ENCODE results near the gene ZSCAN16.
"Not testable (repeated sequence)": the region's sequence is repeated elsewhere in the genome, so short reads cannot be mapped to it uniquely, and the experiment has no call there.

Gene ZSCAN16

DNA sequence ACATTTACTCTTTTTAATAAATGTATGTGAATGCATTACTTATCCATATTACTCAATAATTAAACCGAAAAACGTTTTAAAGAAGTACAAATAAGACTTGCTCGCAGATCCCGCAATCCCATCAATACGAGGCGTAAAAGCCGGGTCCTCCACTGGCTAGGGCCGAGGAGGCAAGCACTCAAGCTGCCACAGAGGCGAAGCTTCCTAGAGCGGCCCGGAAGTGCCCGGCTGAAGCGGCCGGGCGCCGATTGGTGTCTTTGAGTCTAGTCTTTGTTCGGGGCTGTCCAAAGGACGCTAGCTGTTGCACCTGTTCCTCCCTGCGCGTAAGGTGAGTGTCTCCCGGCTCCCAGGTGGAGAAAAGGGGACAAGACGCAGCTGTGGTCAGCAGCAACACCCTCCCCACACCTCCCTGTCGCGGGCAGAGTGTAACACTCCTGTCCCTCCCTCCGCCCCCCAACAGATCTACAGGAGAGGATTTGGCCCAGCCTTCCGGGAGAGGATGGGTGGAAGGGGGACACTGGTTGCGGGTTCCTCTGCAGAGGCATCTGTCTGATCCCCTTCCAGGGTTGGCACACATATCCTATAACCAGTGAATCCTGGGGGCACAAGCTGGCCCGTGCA lies at the start of gene ZSCAN16:
Gene ZSCAN16, plus strand, starts transcription at position 260 of the 621 bp plus-strand sequence. CDS start 835 bp downstream, outside the sequence.
- peak; percentile 81 for DNase-seq (ENCODE audit: low spot score)

DNA sequence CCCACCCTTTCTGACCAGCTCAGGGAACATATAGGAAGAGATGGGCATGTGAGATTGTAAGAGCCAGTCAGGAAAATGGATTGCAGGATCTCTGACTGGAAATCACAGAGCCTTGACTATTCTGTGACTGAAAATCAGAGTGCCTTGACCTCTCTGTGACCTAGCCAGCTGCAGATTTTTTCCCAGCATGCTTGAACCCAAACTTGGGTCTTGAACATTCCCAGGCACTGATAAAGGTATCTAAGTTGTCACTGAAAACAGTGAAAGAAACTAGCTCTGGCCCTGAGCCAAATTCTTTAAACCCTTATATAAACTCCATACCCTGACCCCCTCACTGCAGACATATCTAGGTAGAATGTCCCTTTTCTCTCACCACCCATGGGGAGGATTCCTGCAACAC lies 46.4 kb upstream of the ZSCAN16 start:
- DNase-seq (ENCODE audit: low spot score), result no peak

DNA sequence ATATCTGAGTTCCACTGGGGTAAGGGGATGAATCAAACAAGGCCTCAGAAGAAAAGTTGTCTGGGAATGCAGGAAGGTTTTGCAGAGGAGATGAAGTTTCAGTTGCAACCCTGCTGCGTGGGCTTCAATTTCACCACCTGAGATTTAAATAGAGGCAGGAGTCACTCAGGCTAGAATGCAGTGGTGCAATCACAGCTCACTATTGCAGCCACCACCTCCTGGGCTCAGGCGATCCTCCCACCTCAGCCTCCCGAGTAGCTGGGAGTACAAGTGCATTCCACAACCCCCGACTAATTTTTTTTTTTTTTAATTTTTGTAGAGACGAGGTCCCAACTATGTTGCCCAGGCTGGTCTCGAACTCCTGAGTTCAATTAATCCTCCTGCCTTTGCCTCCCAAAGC lies 45.6 kb upstream of the ZSCAN16 start:
- DNase-seq (ENCODE audit: low spot score), result no peak

DNA sequence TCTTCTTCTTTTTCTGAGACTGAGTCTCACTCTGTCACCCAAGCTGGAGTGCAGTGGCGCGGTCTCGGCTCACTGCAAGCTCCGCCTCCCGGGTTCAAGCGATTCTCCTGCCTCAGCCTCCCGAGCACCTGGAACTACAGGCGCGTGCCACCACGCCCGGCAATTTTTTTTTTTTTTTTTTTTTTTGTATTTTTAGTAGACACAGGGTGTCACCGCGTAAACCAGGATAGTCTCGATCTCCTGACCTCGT lies 44.1 kb upstream of the ZSCAN16 start, which contains the start of gene ZNF165:
Gene ZNF165, plus strand, starts transcription at position 188 of the 250 bp plus-strand sequence. CDS start 4,913 bp downstream, outside the sequence.
- DNase-seq (ENCODE audit: low spot score), result not testable (repeated sequence)

DNA sequence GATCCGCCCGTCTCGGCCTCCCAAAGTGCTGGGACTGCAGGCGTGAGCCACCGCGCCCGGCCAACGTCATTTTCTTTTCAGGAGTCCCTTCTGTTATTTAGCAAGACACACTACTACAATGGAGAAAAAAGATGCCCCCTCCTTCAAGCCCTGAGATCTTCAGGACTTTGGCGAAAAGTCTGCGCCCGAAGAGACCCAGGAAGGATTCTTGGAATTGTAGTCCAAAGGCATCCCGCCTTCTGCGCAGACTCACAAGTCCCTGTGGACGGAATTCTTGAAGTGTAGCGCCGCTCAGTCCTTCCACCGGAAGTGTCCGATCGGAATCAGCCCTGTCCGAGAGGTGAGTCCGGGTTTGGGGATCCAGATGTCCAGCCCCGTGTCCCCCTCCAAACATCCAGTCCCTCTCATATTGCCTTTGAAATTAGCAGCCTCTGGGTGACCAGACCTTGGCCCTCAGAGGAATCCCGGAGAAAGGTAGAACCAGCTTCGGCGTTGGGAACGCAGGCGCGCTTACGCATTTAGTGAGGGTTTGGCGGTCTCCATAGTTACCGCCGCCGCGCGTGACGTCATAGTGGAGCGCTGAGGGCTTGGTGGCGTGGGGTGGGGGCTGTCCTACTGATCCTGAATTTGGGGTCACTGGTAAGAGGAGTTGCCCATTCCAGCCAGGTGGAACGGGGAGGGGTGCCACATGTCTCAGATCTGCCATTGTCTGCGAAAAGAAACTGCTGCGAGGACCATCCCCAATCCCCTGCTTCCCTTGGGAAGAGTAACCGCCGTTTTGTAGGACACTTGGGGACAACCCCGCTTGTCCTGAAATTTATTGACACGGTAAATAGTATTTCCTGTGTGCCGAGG lies 43.6 kb upstream of the ZSCAN16 start:
- DNase-seq (ENCODE audit: low spot score), result peak; percentile 90

DNA sequence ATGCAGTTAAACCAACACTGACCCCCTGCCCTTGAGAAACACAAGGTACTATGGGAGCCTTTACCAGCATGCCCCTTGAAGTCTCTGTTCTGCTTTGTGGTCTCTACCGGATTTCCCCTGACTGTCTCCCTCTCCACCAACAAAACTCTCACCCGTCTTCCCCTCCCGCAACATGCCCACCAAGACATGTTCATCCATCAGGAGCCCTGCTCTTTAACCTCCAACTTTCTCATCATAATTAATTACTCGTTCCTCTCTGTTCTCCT lies 43.0 kb upstream of the ZSCAN16 start:
- no peak for DNase-seq (ENCODE audit: low spot score)

DNA sequence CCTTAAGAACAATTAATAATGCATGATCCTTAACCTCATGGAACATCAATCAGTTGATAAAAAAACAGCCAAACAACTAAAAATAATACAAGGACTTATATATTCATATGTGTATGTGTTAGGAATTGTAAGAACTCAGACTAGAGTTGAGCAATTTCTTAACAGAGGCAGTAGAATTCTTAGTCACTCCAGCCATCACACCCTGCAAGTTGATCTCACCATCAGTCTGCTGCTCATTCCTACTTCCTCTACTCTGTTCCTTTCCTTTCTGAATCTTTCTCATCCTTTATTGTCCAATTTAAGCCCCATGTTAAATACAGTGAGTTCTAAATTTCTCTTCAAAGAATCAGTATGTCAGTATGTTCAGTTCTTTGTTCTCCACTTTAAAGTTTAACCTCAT lies 41.5 kb upstream of the ZSCAN16 start:
- DNase-seq (ENCODE audit: low spot score), result no peak

DNA sequence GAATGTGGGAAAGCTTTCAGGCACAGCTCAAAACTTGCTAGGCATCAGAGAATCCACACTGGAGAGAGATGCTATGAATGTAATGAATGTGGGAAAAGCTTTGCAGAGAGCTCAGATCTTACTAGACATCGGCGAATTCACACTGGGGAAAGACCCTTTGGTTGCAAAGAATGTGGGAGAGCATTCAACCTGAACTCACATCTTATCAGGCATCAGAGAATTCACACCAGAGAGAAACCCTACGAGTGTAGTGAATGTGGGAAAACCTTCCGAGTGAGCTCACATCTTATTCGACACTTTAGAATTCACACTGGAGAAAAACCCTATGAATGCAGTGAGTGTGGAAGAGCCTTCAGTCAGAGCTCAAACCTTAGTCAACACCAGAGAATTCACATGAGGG lies 35.4 kb upstream of the ZSCAN16 start:
- no peak for DNase-seq (ENCODE audit: low spot score)

DNA sequence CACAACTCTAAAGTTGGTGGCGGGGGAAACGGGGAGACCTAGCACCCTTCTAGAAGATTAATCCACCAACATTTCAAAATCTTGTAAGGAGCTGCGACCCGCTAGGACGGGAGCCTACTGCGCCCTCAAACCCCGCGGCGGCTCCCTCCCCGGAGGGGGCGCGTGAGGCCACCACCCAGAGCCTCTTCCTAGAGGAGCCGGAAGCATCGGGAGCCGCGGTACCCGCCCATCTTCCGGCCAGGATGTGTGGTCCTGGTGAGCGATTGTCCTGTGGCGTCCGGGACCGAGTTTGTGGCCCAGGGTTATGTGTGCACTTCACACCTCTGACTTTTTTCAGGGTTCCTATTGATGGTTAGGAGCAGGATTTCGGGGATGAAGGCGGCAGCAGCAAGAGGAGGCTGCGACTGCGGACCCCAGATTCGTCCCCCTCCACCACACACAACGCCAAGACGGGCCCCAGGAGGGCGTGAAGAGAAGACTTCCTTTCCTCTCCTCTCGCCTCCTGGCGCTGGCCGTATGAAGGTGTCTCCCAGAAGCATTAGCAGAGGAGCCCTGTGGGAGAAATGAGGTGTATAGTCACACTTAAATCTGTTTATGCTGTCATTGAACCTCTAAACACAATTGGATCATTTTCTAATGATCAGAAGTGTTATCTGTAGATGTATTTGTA lies 33.4 kb upstream of the ZSCAN16 start:
- no peak for DNase-seq (ENCODE audit: low spot score)

DNA sequence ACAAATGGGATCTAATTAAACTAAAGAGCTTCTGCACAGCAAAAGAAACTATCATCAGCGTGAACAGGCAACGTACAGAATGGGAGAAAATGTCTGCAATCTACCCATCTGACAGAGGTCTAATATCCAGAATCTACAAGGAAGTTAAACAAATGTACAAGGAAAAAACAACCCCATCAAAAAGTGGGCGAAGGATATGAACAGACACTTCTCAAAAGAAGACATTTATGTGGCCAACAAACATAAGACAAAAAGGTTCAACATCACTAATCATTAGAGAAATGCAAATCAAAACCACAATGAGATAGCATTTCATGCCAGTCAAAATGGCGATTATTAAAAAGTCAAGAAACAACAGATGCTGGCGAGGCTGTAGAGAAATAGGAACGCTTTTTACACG lies 22.2 kb upstream of the ZSCAN16 start:
- not testable (repeated sequence) for DNase-seq (ENCODE audit: low spot score)

DNA sequence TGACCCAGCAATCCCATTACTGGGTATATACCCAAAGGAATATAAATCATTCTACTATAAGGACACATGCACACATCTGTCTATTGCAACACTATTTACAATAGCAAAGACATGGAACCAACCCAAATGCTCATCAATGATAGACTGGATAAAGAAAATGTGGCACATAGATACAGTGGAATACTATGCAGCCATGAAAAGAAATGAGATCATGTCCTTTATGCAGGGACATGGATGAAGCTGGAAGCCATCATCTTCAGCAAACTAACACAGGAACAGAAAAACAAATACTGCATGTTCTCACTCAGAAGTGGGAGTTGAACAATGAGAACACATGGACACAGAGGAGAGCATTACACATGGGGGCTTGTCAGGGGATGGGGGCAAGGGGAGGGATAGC lies 21.7 kb upstream of the ZSCAN16 start:
- DNase-seq (ENCODE audit: low spot score), result not testable (repeated sequence)

DNA sequence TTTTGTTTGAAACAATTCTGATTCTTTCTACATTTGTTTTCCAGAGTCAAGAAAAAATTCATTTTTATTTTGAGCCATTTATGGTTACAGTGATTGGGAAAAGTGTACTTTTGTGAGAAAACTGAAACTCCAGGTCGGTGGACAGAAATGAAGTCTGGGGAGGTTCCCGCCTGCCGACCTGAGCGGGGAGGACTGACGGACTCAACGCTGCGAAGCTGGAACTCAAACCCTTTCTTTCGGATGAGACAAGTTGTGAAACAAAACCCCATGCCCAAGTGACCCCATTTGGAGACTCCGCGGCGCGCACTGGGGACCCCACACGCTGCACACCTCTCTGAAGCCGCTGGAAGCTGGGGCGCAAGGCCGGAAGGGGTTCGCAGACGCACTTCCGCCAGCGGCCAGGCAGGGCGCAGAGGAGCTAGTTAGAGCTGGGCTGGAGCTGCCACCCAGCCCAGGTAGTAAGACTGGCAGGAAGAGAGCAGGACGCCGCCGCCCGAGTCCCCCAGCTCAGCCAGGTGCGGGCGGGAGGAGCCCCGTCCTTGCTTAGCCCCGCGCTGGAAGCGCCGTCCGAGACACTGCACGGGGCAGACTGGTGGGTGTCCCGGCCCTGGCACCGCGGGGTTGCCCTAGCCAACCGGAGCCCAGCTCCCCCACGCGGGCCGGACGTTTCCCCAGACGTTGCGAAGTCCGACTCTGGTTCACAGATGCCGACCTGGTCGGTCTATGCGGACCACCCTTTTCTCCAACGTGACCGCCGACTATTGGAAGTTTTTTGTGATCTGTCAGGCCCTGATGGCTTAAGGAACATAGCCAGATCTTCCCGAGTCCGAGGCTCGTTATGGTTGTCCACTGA lies 19.8 kb upstream of the ZSCAN16 start:
- peak; percentile 86 for DNase-seq (ENCODE audit: low spot score)

DNA sequence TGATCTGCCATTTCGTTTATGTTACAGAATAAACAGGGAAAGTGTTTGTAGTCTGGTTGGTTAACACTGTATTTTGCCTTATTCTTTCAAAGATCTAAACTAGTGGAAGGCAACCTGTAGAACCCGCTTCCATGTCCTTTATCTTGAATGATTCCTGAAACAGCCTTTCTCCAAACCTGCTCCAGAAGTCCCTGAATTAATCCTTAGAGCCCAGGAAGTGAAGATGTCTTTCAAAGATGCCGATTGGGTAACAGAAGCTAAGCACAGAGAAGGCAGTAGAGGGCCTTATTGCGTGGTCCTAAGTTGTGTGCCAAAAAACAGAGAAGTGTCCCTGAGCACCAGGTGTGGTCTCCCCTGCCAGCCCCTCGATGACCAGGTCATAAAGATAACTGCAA lies 19.2 kb upstream of the ZSCAN16 start:
- no peak for DNase-seq (ENCODE audit: low spot score)

DNA sequence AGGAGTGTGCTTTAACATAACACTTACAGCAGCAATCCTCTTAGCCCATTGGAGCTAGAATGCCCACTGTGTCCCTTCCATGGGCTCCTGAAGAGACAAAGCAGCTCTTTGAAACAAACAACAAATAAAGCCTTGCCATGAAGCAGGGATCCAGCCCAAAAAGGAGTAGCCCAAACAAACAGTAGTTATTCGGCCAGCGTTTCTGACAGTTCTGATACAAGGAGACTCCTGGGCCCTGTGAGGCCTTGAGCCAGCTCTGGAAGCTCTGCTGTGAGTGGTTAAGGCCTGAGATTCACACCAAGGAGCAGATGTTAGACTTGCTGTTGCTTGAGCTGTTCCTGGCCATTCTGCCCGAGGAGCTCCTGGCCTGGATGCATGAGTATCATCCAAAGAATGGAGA lies 16.9 kb upstream of the ZSCAN16 start:
- no peak for DNase-seq (ENCODE audit: low spot score)

DNA sequence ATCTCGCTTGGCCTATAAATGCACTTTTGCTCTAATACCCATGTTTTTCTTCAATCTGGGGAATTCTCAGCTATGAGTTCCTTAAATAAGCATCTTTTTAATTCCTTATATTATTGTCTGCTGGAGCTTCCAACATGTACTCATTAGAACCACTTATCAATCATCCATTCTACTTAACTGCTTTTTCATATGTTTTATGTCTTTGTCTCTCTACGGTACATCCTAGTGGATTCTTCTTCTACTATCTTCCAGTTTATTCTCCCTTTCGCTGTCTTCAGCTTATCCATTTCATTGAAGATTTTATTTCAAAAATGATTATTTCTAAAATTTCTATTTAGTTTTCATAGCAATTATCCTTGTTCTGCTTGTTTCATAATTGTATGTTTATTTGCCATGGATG lies 12.4 kb upstream of the ZSCAN16 start:
- no peak for DNase-seq (ENCODE audit: low spot score)

DNA sequence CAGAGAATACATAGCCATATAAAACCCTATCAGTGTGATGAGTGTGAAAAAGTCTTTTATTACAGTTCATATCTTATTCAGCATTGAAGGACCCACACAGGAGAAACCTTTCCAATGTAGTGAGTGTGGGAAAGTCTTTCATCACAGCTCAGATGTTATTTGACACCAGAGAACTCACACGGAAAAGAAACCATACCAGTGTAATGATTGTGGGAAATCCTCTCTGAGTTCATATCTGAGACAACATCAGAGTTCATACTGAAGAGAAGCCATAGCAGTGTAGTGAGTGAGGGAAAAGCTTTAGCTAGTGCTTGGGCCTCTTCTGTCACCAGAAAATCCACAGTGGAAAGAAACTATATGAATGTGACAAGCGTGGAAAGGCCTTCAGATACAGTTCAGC lies 8.6 kb upstream of the ZSCAN16 start:
- DNase-seq (ENCODE audit: low spot score), result no peak

DNA sequence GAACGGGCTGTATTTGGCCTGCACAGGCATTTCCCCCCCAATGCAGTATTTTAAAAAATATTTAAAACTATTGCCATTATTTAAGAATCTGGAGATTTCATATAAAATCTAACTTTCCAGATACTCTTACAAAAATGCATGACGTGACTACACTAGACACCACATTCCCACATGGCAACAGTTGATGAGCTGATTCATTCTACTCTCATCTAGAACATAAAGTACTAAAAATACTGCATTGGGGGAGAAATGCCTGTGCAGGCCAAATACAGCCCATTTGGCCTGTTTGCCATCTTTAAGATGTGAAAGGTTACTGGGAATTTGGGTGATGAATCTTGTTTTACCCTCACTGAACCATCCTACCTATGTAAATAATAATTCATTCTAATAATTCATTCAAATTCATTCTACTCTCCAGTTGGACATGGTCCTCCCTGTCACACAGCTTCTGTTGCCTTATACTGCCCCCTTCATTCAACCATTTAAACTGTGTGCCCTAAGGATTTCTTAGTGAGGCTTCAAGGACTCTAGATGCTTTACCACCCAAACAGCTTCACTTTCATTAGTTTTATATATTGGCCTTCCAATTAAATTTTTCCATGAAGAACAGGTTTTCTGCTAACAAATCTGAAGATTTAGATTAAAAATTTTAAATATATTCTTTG lies 6.9 kb upstream of the ZSCAN16 start:
- no peak for DNase-seq (ENCODE audit: low spot score)

DNA sequence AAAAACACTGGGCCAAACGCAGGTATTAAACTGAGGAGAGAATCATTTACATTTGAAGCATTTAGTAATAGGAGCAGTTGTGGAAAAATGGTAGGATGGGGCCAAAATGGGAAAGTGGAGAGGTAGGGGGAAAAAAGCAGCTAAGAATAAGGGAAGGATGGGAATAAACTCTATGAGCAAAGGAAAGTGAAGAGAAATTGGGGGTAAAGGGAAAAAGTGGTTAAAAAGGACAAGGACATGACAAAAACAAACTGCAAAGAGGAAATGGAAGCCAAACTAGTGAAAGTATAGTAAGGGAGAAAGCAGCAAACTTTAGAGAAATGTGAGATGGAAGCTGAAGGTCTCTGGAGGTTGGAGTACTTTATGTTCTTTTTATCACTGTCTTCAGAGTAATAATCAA lies 6.2 kb upstream of the ZSCAN16 start:
- no peak for DNase-seq (ENCODE audit: low spot score)

DNA sequence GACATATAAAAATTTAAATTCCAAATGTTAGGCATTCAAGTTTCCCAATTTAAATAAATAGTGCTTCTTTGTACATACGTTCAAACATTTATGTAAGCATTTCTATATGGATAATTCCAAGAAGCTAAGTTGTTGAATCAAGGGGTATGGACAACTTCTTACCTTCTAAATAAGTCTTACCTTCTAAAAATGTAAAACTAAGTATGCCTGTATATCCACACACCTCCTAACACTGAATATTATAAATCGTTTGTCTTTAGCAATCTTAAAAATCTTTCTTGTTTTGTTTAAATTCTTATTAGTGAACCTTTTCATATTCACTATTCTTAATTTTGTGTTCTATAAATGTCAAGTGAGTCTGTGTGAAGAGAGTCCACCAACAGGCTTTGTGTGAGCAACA lies 2.5 kb upstream of the ZSCAN16 start:
- no peak for DNase-seq (ENCODE audit: low spot score)

DNA sequence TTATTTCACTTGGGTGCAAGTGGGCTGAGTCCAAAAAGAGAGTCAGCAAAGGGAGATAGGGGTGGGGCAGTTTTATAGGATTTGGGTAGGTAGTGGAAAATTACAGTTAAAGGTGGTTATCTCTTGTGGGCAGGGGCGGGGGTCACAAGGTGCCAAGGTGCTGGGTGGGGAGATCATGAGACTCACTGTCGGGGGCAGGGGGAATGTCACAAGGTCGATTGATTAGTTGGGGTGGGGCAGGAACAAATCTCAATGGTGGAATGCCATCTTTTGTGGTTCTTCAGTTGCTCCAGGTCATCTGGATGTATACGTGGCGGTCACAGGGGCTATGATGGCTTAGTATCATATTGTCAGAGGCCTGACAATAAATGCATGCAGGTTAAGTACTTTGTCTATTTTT lies 2.1 kb upstream of the ZSCAN16 start:
- not testable (repeated sequence) for DNase-seq (ENCODE audit: low spot score)

DNA sequence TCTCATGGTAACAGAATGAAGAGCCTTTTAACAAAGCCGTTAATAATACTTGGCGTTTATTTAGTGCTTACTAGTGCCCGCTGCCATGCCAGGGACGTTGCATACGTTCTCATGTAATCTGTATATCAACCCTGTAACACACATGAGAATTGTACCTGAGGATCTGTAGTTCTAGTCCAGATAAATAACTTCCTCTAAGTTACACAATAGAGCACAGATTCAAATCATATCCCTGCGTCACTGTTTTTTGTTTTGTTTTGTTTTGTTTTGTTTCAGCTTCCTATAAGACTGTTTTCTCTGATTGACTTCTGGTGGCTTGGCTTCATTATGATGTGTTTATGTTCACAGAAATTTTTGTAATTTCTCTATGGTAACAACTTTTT lies 553 bp downstream of the ZSCAN16 start:
- DNase-seq (ENCODE audit: low spot score), result no peak

DNA sequence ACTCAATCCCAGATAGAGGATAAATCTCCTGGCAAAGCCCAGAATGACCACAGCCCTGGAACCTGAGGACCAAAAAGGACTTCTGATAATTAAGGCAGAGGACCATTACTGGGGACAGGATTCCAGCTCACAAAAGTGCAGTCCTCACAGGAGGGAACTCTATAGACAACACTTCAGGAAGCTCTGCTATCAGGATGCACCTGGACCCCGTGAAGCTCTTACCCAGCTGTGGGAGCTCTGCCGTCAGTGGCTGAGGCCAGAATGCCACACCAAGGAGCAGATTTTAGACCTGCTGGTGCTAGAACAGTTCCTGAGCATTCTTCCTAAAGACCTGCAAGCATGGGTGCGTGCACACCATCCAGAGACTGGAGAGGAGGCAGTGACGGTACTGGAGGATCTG lies 992 bp downstream of the ZSCAN16 start:
- no peak for DNase-seq (ENCODE audit: low spot score)

Data from activated CD4-positive, alpha-beta T cell treated with anti-CD3 and anti-CD28 coated beads, Interleukin-2, Interleukin-4, amounts not matched to agents 100 ng/mL and 50 ng/mL, durations not matched to agents 16 hours and 8 hours (primary cell).